ENCODE data around the gene NDUFB11.
"Not testable (repeated sequence)": the region's sequence is repeated elsewhere in the genome, so short reads cannot be mapped to it uniquely, and the experiment has no call there.

NDUFB11 gene

GRCh38 chrX:47129899-47130358 is 14.6 kb downstream of the NDUFB11 start:
- H3K4me2 ChIP-seq = peak overlapping the region; percentile 60
- no peaks in the 10 kb centered on the region for H3K27me3 ChIP-seq
- H3K9me3 ChIP-seq = no peaks in the 10 kb centered on the region
- peak overlapping the region; percentile 68 for H3K4me3 ChIP-seq
- H3K36me3 ChIP-seq = no peaks in the 10 kb centered on the region
- TF ChIP-seq Cebpa-rat (IDR thresholded peaks at IDR 0.05) = no peak
- H4K20me1 ChIP-seq = no peaks in the 10 kb centered on the region
- no peak overlapping the region; the same call in 1 of the 2 replicates for H3K9ac ChIP-seq
- peaks cover 5% of the 10 kb centered on the region; the same call in 1 of the 2 replicates for H3K4me1 ChIP-seq
- no peak overlapping the region for H3K27ac ChIP-seq

GRCh38 chrX:47129157-47129898 is 15.2 kb downstream of the NDUFB11 start:
- Histone ChIP-seq H3K4me2 (peak overlapping the region; percentile 60; the same call in 1 of the 2 replicates), H3K9ac (peak overlapping the region; percentile 65), H3K4me1 (peaks cover 10% of the 10 kb centered on the region; the same call in 1 of the 2 replicates), H3K36me3 (no peaks in the 10 kb centered on the region), H3K27me3 (no peaks in the 10 kb centered on the region), H4K20me1 (no peaks in the 10 kb centered on the region), H3K9me3 (no peaks in the 10 kb centered on the region), H3K27ac (0 out of 2 replicates have a peak overlapping the region, but pooled peaks have one; percentile 12), H3K4me3 (peak overlapping the region; percentile 68)
- TF ChIP-seq Cebpa-rat (IDR thresholded peaks at IDR 0.05) = no peak

GRCh38 chrX:47124466-47124865 is 20.0 kb downstream of the NDUFB11 start:
- H4K20me1 ChIP-seq, H3K4me1 ChIP-seq, H3K36me3 ChIP-seq, H3K9ac ChIP-seq, H3K27me3 ChIP-seq, H3K27ac ChIP-seq, H3K9me3 ChIP-seq, H3K4me3 ChIP-seq: not testable (repeated sequence)
- peak overlapping the region; percentile 22; the same call in 1 of the 2 replicates for H3K4me2 ChIP-seq

DNA sequence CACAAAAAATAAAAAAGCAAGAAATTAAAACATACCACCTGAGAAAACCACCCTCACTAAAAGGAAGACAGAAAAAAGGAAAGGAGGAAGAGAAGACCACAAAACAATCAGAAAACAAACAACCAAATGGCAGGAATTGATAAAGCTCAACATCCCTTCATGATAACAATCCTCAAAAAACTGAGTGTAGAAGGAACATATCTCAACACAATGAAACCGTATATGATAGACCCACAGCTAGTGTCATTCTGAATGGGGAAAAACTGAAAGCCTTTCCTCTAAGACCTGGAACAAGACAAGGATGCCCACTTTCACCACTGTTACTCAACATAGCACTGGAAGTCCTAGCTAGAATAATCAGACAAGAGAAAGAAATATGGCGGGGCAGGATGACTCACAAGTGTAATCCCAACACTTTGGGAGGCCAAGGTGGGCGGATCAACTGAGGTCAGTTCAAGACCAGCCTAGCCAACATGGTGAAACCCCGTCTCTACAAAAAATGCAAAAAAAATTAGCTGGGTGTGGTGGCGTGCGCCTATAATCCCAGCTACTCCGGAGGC is 27.9 kb downstream of the NDUFB11 start:
- H3K9ac ChIP-seq, H3K36me3 ChIP-seq, H3K4me3 ChIP-seq, H3K27me3 ChIP-seq, H3K4me1 ChIP-seq, H4K20me1 ChIP-seq, H3K27ac ChIP-seq, H3K4me2 ChIP-seq: not testable (repeated sequence)
- H3K9me3 ChIP-seq = peaks cover 14% of the 10 kb centered on the region

DNA sequence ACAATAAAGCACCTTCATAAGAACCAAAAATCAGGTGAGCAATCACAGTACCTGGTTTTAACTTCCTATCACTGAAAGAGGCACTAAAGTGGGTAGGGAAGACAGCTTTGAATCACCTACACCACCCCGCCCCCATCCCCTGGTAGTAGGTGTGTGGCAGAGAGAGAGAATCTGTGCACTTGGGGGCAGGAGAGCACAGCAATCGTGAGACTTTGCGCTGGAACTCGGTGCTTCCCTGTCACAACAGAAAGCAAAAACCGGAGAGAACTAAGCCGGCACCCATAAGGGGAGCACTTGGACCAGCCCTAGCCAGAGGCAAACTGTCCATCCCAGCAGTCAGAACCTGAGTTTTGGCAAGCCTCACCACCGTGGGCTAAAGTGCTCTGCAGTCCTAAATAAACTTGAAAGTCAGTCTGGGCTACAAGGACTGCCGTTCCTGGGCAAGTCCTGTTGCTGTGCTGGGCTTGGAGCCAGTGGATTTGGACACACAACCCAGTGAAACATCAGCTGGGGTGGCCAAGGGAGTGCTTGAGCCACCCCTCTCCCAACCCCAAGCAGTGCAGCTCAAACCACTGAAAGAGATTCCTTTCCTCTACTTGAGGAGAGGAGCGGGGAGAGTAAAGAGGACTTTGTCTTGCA is 32.1 kb downstream of the NDUFB11 start:
- no peak overlapping the region for H3K27ac ChIP-seq
- H3K27me3 ChIP-seq = no peaks in the 10 kb centered on the region
- TF ChIP-seq Cebpa-rat (IDR thresholded peaks at IDR 0.05) = no peak
- H4K20me1 ChIP-seq = no peaks in the 10 kb centered on the region
- no peaks in the 10 kb centered on the region for H3K36me3 ChIP-seq
- no peak overlapping the region for H3K9ac ChIP-seq
- peaks cover 21% of the 10 kb centered on the region for H3K9me3 ChIP-seq
- no peak overlapping the region for H3K4me3 ChIP-seq
- H3K4me2 ChIP-seq = no peak overlapping the region
- no peaks in the 10 kb centered on the region for H3K4me1 ChIP-seq

GRCh38 chrX:47110936-47111615 is 33.4 kb downstream of the NDUFB11 start:
- not testable (repeated sequence) for H3K27ac ChIP-seq, H3K9ac ChIP-seq, H3K4me3 ChIP-seq, H3K36me3 ChIP-seq, H3K4me1 ChIP-seq, H3K4me2 ChIP-seq, H4K20me1 ChIP-seq, H3K27me3 ChIP-seq
- H3K9me3 ChIP-seq = peaks cover 21% of the 10 kb centered on the region

- H3K9me3 ChIP-seq = no peaks in the 10 kb centered on the region
- no peaks in the 10 kb centered on the region for H4K20me1 ChIP-seq
- no peaks in the 10 kb centered on the region for H3K36me3 ChIP-seq
- no peak for TF ChIP-seq Cebpa-rat (IDR thresholded peaks at IDR 0.05)
- no peak overlapping the region for H3K4me3 ChIP-seq
- no peaks in the 10 kb centered on the region for H3K27me3 ChIP-seq
- H3K27ac ChIP-seq = no peak overlapping the region
- H3K4me2 ChIP-seq = no peak overlapping the region
- H3K4me1 ChIP-seq = no peaks in the 10 kb centered on the region
- no peak overlapping the region for H3K9ac ChIP-seq
Measured at GRCh38 chrX:47101206-47101605, 43.3 kb downstream of the NDUFB11 start.

GRCh38 chrX:47098338-47099094 is 46.0 kb downstream of the NDUFB11 start:
- H3K36me3 ChIP-seq = no peaks in the 10 kb centered on the region
- H3K9ac ChIP-seq = no peak overlapping the region
- no peak for TF ChIP-seq Cebpa-rat (IDR thresholded peaks at IDR 0.05)
- no peaks in the 10 kb centered on the region for H3K4me1 ChIP-seq
- no peak overlapping the region for H3K4me2 ChIP-seq
- H3K27ac ChIP-seq = no peak overlapping the region
- H4K20me1 ChIP-seq = no peaks in the 10 kb centered on the region
- H3K27me3 ChIP-seq = no peaks in the 10 kb centered on the region
- no peak overlapping the region for H3K4me3 ChIP-seq
- H3K9me3 ChIP-seq = no peaks in the 10 kb centered on the region

DNA sequence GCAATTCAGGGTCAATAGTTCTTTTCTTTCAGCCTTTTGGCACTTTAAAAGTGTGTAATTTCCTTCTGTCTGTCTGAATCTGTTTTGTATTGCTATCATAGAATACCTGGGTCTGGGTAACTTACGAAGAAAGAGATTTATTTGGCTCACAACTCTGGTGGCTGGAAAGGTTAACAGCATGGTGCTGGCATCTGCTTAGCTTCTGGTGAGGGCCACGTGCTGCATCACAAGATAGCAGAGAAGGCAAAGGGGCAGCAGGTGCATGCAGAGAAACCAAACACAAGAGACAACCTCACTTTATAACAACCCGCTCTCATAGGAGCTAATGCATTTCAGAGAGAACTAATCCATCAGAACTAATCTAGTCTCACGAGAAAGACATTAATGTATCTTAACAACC is 47.5 kb downstream of the NDUFB11 start:
- no peak overlapping the region for H3K4me2 ChIP-seq

More for the DNA sequence above, 47.5 kb downstream of the NDUFB11 start:
- TF ChIP-seq Cebpa-rat (IDR thresholded peaks at IDR 0.05) = no peak
- H3K9ac ChIP-seq = no peak overlapping the region
- no peaks in the 10 kb centered on the region for H3K9me3 ChIP-seq
- no peaks in the 10 kb centered on the region for H4K20me1 ChIP-seq
- H3K4me1 ChIP-seq = no peaks in the 10 kb centered on the region
- no peaks in the 10 kb centered on the region for H3K36me3 ChIP-seq
- H3K4me3 ChIP-seq = no peak overlapping the region
- no peaks in the 10 kb centered on the region for H3K27me3 ChIP-seq
- no peak overlapping the region for H3K27ac ChIP-seq

Measured in BLaER1 (cell line).